A204.1 (cell line): ENCODE results near the gene KCNK5.

ENCODE experiments used
- FAIRE-seq: peaks from 2 replicates; lab custom pipeline; 2012; peaks lifted over from hg19 to GRCh38; lab: Jason Lieb, UNC

Gene KCNK5

DNA sequence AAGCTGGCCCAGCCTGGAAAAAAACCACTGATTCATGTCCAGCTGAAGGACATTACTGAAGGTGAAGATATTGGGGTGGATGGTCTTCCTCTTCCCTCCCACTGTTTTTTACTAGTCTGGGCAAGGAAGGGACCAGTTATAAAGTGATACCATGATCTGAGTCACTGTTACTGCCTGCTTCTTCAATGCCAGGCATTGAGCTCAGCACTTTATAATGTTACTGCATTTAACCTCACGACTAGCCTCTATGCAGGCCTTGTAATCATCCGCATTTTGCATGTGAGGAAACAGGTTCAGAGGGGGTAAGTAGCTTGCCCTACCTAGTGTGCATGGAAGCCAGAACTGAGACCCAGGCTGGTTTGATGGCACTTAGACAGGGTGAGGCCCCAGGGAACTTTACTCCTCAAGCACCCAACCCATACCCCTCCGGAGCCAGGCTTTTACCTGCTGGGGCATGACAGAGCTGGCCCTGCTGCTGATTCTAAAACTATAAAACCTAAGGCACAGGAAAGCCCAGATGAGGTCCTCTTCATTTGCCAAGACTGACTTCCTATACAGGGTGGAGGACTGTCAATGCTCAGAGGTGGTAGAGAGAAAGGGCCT lies 11.0 kb upstream of the KCNK5 start:
- FAIRE-seq: no peak

DNA sequence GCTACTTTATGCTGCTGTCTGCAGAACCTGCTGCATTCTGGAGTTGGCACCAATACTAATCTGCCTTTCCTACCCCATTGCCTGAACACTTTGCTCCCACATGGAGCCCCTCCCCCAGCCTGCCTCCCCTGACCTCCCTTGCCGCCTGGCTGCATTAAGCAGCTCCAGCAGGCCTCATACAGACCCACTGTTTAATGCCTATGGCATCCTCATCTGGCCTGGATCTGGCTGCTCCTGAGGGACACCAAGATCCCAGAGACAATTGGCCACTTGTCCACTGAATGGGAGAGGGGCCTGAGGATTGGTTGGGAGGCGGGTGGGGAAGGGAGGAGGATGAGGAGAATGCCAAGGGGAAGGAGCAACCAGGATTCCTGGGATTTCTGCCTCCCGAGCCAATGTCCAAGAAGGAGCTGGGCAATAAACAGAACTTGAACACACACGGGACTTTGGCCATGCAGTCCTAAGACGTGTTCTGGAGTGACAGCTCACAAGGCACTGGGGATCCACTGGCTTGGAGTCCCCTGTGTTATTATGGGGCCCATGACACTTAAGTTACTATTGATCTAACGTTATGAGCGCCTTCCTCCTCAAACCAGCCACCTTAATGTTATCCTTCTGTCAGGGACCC lies 10.4 kb upstream of the KCNK5 start:
- FAIRE-seq: no peak

GRCh38 chr6:39236742-39237141 lies 7.5 kb upstream of the KCNK5 start:
- FAIRE-seq: no peak

DNA sequence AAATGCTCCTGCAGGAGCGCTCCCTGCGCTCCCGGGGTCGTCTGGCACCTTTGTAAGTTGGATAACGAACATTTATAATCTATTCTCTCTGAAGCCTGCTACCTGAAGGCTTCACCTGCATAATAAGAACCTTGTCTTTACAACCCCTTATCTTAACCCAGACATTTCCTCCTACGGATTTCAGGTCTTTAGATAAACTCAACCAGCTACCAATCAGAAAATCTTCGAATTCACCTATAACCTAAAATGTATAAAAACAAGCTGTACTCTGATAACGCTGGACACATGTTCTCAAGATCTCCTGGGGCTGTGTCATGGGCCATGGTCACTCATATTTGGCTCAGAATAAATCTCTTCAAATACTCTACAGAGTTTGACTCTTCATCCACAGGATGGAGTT lies 4.1 kb upstream of the KCNK5 start:
- FAIRE-seq: no peak

GRCh38 chr6:39231521-39232243 lies 2.4 kb upstream of the KCNK5 start:
- no peak for FAIRE-seq

- FAIRE-seq: no peak
These were observed 1.4 kb upstream of the KCNK5 start for GRCh38 chr6:39230654-39231035.

DNA sequence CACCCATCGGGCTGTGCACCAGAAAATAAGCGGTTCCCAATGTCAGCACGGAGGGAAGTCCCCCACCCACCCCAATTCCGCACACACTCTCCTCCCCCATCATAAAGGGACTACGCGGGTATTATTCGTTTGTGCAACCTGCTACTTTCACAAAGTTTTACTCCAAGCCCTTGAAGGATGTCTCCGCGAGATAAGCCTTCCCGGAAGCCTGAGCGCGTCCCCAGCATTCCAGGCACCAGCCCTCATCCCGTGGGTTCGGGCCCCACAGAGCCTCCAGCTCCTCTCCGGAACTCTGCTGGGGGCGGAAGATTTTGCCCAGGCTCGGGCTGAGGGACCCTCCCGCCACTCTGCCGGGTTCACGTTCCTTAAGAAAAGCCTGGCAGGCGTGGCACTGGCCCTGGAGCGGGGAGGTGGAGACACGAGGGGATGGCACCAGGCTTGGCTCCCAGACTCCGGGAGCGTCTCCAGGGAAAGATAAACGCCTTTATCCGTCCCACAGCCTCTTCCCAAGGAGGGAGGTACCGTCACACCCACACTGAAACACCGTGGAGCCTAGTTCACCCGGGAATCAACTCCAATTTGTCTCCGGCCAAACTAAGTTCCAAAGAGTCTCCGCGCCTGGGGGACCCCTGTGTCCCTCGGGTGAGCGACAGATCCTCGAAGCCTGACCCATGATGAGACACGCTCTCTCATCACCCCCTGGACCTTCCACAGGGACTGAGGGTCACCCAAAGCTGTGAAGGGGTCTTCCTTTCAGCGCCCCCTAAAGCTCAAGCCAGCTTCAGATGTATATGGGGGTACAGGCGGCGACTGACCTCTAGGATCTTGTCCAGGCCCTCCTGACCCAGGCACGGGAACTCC lies 934 bp downstream of the KCNK5 start:
- no peak for FAIRE-seq

GRCh38 chr6:39227476-39227875 lies 1.8 kb downstream of the KCNK5 start:
- FAIRE-seq: no peak

GRCh38 chr6:39226639-39227329 lies 2.5 kb downstream of the KCNK5 start:
- FAIRE-seq: no peak

DNA sequence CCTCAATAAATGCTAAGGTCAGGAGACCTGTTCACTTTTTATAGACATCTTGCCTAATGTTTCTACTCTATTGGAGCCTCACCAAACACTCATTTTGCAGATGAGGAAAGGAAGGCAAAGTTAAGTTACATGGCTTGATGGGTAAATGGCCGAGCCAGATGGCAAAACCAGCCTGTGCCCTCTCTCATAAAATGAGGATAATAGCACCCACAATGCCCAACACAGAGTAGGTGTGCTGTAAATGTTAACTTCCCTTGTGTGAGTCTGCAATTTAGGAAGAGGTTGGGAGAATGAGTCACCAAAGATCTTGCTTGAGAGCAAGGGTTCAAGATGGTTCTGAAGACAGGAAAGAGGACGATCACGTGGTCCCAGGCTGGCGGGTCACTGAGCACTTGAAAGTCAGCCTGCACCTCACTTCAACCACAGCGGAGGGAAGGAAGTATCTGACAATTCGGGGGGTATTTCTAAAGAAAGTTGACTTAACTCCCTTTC lies 3.3 kb downstream of the KCNK5 start:
- no peak for FAIRE-seq

DNA sequence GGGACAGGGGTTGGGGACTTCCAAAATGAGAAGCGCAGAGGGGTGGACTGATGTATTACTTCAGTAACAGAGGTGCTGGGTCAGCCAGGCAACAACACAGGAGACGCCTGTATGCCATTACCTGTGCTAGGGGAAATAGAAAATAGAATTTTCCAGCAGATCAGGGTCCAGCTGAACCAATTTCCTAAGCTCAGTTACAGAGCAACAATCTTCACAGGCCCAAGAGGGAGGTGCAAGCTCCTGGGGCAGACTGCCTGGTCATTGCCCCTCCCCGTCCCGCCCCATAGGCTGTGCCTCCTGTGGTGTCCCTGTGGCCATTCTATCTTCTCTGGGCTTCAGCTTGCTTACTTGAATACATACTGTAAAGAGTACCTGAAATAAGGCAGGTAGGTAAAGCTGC lies 3.7 kb downstream of the KCNK5 start:
- no peak for FAIRE-seq

GRCh38 chr6:39224523-39225182 lies 4.6 kb downstream of the KCNK5 start:
- FAIRE-seq: no peak

DNA sequence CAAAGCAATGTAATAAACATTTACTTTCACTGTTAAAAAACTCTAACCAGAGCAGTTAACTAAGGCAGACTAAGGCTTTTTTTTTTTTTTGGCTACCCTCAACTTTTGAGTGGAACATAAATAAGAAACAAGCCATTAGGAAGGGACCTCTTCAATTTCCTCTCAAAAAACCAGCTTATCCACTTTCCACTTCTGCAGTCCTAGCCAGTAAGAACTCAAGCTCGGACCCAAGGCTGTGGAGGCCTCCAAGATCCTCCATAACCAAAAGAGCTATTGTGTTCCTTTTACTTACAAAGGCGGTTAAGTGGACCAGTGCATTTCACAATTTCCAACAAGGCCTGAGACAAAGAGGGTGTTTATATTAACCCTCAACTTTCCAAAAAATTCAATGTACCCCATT lies 5.3 kb downstream of the KCNK5 start:
- FAIRE-seq: no peak

GRCh38 chr6:39223555-39223954 lies 5.7 kb downstream of the KCNK5 start:
- FAIRE-seq: no peak

- FAIRE-seq: no peak
These were observed 6.2 kb downstream of the KCNK5 start for GRCh38 chr6:39223061-39223460.

DNA sequence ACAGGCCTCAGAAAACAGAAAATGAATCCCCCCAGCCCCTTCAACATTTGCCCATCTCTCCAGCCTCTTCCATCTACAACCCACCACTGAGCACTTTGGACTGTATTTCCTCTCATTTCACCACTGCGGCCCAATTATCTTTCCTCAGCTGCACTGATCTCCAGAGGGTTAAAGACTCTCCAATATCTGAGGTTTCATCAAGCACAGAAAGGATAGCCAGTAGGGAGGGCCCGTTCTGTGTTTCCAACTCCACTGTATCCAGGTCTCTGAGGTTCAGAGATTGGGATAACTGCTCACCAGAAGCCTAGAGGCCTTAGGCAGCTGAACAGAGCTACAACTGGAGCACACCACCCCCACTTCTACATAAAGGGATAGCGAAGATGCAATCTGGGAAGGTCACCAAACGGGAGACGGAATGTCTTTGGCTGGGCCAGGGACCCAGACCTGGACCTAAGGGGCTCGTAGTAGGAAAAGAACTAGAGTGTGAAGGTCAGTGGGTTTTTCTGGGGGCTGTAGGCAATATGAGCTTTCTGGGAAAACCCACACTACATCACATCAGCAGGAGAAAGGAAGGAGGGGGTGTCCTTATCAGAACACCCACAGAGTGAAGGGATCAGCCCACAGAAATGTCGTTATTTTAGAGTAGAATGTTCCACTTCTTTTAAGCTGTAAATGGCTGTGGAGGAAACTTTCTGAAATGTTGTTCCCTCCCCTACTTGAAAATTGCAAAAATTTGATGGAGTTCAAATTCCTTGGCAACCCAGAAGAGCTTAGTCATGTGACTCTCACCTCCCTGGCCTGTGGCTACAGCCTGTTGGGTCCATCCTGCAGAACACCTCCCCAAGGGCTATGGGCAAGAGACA lies 7.3 kb downstream of the KCNK5 start:
- no peak for FAIRE-seq

GRCh38 chr6:39221115-39221514 lies 8.2 kb downstream of the KCNK5 start:
- no peak for FAIRE-seq

DNA sequence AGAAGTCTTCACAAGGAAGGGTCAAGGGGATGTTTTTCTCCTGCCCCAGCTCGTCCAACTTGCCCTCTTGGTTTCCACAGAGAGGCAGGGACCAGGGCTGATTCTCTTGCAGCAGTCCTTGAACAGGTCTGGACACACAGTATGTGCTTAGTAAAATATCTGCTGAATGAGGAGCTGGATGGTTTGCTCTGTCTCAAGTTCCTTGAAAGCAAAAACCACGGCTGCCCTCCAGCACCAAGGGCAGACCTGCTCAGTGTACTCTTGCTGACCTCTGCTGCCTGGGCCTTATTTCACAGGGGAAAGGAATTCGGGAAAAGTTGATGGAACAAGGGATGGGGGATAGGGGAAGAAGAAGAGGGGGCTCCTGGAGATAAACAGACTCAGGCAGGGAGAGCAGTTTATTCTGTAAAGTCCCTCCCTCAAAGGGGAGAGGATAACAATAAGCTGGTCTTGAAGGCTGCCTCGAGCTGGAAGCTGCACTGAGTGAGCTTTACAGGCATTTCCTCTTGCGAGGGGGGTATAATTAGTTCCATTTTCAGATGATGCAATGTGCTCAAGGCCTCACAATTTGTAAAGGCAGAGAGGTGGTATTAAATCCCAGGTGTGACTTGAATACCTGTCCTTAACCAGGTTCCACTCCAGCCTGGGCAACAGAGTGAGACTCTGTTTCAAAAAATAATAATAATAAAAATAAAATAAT lies 10.3 kb downstream of the KCNK5 start:
- FAIRE-seq: no peak

GRCh38 chr6:39217177-39217864 lies 12.0 kb downstream of the KCNK5 start:
- FAIRE-seq: no peak
